NCI-H446 (cell line): ENCODE results near the gene DAGLA.

Source experiments
- DNase-seq, 2 experiments: peaks; one replicate each; lab custom pipeline; 2025; lab: John Stamatoyannopoulos, UW

Gene DAGLA

DNA sequence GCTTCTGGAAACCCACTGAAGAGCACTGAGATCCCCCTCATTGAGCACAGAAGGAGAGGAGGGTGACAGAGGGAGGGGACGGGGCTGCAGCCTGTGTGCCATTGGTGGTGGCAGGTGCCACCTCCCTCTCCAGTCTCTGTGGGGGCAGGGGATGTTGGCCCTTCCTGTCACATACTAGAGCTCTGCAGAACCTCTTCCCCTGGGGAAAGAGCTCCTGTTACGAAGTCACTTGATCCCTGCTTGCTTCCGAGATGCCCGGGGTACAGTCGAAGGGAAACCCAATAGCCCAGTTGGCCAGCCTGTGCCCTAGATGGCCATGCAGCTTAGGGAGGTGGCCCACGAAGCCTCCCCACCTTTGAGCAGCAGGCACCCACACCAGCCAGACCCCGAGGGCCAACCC, 29.4 kb downstream of the DAGLA start:
- no peak for DNase-seq

DNA sequence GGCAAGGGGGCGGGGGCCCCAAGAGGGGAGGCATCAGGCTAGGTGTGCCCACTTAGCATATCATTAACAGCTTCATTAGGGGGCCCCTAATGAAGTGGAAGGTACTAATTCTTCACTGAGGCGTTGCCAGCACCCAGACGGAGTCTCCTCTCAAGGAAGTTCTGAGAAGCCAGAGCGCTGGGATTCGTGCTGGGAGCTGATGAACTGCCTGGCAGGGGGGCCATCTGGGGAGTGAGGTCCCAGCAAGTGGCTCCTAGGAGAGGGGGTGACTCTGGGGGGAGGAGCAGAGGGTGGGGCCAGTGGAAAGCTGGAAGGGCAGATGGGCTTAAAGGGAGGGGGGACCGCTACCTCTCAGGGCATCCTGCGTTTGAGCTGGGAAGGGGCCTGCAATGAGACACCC, 29.8 kb downstream of the DAGLA start:
- no peak for DNase-seq

DNA sequence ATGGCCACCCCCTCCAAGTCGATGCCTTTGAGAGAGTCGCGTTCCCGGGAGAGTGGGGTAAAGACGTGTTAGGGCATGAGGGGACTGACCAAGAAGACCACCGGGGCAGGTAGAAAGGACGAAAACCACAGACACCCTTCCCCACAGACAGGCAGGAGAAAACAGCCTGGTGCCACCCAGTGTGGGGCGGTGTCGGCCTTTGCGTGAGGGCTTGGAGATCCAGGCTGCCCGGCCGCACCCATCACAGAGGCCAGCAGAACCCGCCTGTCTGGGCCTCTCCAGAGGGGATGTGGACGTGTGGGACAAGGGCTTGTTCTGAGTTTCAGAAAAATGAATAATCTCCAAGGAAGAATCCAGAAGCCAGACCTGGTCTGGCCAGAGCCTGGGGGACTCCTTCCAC, 30.8 kb downstream of the DAGLA start:
- no peak for DNase-seq

DNA sequence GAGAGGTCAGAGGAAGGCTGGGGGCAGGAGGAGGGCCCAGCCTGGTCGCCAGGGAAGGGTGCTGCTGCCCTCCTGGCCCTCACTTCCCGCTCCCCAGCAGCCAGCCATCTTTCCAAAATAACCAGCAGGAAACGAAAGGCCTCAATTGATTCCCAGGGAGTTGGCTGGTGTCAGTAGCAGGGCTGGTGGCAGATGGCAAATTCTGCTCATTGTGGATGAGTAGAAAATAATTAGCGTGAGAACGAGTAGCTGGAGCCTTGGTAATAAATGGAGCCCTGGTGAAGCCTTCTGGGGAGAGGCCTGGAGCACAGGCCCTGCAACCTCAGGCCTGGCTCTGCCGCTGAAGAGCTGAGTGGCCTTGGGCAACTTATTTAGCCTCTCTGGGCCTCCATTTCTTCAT, 31.3 kb downstream of the DAGLA start:
- DNase-seq: peak; percentile 87 to 92

DNA sequence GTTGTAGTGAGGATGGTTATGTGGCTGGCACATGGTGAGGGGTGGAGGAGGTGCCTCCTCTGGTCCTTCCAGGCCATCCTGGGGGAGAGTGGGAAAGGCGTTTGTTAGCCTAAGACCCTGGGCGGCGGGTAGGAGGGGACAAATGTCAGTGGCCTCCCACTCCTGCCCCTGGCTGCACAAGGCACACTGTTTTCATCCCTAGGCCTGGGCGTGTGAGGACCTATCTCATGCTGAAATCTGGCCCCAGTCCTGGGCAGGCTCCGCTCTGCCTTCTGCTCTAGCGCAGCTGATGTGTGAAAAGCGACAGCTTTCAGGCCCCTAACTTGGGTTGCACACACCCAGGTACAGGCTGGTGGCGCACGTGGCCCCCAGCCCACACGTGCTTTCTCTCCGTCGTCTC, 32.1 kb downstream of the DAGLA start:
- peak in 1 of 2 experiments; percentile 59 for DNase-seq

DNA sequence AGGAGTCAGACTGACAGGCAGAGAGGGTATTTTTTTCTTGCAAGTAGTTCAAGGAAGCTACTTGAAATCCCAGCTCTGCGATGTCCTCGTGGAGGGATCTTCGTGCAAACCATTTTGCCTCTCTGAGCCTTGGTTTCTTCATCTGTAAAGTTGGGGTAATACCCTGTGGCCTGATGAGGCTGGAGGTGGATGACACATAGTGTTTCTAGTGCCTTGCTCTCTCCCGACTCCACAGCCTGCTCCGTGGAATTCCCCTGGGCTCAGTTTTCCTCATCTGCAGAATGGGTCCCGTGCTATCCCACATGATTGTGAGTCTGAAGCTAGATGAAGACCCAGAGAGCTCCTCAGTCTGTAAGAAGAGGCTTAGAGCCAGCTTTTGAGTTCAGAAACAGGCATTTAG, 32.7 kb downstream of the DAGLA start:
- DNase-seq: no peak

DNA sequence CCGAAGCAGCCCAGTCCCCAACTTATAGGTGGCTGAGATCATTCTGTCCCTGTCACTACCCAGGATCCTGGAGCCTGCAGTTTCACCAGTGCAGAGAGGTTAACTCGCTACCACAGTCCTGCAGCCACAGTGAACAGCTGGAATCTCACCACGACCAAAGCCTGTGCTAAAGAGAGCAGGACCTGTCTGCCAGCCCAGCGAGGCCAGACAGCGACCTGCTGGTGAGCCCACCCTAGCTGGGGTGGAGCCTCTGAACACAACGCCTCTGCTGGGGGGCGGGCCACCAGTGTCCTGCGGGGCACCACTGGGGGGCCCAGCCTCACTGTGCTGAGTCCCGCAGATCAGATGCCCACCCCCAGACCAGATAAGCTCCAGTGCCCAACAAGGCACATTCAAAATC, 33.3 kb downstream of the DAGLA start:
- no peak for DNase-seq

DNA sequence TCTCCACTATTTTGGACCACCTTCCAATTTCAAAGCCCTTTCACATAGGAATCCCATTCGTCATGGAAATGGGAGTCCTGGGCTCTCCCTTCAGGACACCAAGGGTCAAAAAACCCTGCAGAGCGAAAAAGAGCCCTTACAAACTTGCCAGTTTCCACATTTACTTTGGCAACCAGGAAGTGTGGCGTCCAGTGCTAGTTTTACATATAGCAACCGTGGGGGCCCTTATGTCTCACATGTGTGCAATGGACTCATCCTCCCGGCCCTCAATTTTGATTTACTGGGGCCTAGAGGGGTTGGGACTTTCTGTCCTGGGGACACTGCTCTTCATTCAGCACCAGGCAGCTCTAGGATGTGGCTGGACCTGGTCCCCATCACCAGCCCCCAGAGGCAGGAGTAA, 33.7 kb downstream of the DAGLA start:
- DNase-seq: no peak

DNA sequence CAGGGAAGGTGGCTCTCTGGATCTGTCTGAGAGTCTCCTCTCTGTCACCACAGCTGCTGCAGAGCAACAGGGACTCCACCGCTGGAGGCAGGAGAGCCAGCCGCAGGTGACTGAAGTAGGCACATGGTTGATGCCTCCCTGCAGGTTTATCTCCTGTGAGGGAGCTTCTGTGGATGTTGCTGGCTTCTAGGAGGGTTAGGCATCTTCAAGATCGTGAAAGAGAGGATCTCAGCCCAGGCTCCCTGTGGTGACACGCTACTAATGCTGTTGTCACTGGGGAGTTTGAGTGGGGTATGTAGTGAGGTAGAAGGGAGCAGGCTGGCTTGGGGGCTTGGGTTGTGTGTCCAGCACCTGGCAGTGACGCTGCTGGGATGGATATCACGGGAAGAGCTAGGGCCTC, 34.1 kb downstream of the DAGLA start:
- DNase-seq: no peak

DNA sequence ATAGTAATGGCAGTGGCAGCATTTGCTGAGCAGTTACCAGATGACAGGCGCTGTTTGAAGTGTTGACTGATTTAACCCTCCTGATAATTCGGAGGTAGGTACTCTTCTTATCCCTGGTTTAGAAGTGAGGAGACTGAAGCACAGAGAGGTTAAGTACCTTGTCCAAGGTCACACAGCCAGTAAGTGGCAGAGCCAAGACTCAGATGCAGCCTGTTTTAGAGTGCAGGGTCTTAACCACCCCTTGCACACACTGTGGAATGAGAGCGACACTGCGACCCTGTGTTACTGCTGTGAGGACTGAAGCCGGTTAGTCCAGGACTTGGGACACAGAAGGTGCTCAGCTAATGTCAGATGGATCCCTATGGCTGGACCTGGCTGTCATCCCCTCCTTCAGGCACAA, 34.7 kb downstream of the DAGLA start:
- DNase-seq: no peak

DNA sequence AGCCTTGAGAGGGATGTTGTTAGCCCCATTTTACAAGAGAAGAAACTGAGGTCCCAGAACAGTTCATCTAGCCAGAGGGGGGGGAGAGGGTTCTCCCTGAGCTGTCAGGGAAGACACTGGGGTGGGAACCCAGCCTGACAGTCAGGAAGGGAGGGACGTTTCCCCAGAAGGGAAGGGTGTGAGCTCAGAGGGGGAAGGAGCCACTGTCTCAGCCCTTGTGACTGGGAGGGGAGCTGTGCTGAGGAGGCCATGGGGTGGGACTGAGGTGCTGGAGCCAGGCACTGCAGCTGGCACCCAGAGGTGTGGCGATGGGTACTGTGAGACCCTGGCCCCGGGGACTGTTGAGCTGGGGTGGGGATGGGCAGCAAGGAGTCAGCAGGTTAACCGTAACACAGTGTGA, 35.7 kb downstream of the DAGLA start:
- DNase-seq: no peak

DNA sequence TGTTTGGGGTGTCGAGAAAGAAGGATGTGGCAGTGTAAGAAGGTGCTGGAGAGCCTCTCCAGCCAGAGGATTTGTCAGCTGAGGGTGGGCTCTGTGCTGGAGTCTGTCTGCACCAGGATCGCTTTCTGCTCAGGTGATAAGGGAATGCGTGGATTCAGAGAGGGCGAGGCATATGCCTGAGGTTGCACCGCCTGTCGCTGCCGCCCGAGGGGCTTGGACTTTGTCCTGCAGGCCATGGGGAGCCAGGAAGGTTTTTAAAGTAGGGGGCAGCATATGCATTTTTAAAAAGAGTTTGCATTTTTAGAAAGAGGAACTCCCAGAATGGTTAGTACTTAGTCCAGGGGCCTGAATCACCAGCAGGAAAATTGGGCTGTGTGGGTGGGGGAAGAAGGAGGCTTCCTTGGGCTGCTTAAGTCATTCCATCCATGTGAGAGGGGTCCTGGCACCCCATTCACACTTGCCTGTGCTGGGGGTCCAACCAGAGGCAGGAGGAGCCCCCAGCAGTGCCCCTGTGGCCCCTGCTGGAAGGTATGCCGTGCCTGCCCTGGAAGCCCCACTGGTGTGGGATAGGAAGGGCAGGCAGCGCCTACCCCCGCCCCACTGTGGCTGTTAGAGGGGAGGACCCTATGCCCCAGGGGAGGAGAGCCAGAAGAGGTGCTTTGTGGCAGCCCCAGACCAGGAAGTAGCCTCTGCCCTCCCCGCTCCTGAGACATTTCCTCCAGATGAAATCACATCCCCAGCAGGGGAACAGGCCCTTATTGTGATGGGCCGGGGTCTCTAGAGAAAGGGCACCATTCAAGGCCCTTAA, 36.5 kb downstream of the DAGLA start:
- no peak for DNase-seq

DNA sequence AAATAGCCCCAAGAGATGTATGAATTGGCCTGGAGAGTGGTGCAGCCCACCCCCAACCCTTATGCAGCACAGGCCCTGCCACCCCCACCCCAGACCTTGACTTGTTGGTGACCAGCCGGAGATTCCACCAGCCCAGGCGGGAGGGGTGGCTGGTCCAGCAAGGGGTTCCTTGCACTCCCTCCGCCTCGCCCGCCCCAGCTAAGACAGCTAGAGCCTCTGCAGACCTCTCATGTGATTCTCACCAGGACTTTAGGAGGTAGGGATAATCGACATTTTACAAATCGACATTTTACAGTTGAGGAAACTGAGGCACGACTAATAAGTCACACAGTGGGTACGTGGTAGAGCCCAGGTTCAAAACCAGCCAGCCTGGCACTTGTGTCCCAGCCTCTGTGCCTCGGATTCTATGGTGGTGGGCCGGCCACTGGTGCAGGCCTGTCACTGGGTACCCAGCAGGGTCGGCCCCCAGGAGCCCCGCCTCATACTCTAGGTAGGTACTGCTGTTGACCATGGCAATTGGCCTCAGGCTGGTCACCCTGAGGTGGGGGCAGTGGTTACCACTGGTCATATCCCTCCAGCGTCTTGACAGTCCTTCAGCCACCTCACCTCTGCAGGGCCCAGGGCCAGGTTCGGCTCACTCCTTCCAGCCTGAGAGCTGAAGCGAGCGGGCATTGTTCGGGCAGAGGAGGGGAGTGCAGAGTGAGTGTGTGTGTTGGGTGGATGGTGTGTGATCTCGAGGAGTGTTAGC, 37.3 kb downstream of the DAGLA start:
- DNase-seq: no peak

DNA sequence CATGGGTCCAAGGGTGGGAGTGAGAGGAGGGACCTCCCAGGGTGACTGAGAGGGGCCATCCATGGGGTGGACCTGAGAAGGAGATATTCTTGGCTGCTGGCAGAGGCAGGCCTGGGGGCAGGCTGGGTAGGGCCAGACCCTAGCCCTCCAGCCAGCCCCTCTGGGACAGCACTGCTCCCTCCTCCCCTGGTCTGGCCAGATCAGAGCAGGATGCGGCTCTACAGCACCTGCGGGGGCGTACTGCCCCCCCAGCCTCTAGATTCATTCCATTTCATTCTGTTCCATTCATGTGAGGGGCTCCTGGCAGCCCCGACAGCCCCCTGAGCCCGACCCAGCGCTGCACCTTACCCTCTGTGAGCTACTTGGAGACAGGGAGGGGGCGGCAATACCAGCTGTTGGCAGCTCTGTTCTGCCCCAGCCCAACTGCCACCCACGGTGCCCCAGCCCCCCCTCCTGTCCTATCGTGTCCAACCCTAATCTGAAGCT, 37.9 kb downstream of the DAGLA start:
- no peak for DNase-seq

DNA sequence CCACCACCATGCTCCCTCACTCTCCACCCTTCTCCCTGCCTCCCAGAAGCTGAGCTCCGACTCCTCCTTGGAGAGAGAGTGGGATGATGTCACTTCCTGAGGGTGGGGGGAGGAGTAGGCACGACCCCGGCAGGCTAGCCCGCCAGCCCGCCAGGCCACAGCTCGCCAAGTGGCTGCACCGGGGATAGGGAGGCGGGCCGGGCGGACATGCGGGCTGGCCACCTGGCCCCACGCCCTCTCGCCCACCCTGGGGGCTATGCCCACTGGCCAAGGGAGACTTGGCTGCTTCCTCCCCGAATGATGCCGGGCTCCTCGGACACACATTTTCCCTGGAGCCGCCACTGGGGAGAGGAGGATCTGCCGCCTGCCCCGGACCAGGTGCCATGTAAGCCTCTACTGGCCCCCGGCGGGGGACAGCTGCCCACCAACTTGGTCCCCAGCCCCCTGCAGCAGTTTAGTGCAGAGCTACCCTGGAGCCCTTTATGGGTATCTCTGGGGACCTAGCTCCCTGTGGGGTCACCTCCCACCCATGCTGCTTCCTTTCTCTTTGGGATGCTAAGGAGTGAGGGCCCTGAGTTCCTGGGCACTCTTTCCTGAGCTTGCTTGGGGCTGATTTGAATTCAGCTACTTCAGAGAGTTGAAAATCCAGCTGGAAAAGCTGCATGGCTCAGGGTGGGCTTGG, 38.6 kb downstream of the DAGLA start:
- DNase-seq: peak in 1 of 2 experiments; percentile 66

DNA sequence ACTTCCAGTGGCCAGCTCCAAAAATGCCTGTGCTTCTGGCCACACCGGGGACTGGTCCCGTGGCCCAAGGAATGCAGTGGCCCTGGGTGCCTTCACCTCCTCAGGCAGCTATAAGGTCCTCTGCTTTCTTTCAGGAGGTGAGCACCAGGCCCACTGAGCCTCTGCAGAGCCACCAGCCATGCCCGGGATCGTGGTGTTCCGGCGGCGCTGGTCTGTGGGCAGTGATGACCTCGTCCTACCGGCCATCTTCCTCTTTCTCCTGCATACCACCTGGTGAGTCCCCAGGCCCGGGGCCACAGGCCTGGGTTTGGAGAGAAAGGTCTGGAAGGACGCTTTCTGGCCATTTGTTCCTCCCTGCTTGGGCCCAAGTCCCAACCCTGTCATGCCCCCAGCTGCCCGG, 39.8 kb downstream of the DAGLA start:
- no peak for DNase-seq

DNA sequence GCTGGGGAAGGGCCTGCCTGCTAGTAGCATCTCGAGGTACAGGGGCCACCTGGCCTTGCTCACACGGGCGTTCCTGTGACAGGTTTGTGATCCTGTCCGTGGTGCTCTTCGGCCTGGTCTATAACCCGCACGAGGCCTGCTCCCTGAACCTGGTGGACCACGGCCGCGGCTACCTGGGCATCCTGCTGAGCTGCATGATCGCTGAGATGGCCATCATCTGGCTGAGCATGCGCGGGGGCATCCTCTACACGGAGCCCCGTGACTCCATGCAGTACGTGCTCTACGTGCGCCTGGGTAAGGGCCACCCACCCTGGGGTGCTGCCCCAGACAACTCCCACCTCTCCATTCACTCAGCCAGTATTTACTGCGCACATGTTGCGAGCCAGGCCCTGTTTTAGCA, 40.4 kb downstream of the DAGLA start:
- DNase-seq: no peak

DNA sequence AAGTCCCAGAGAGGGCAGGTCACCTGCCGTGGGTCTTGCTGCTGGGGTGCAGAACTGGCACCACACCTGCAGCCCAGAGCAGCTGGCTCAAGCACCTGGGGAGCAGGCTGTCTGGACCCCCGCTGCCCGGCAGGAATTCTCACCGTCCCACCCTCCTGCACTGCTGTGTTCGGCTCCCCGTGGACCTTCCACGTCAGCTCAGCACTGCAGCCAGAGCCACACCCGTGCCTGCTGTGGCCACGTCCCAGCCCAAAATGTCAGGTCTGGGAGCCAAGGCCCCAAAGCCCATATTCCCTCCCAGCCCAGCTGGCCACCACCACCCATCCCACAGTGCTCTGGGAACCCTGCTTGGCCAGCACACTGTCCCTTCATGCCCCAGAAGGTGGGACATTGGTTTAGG, 44.2 kb downstream of the DAGLA start:
- DNase-seq: no peak

DNA sequence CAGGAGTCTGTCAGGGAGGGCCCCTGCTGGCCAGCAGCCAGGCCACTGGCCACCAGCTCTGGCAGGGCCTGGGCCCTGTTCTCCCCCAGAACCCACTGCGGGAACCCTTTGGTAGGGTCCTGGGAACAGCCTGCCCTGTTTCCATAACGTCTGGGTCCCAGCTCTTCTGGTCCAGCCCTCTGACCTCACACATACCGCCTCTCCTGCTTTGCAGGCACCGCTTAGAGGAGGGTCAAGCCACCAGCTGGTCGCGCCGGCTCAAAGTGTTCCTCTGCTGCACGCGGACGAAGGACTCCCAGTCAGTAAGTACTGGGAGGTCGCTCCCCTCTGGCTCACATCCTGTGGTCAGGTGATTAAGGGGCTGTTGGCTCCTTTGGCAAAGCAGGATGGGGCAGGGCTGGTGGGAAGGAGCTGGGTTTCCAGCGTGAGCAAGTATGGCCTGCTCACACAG, 45.6 kb downstream of the DAGLA start:
- no peak for DNase-seq

DNA sequence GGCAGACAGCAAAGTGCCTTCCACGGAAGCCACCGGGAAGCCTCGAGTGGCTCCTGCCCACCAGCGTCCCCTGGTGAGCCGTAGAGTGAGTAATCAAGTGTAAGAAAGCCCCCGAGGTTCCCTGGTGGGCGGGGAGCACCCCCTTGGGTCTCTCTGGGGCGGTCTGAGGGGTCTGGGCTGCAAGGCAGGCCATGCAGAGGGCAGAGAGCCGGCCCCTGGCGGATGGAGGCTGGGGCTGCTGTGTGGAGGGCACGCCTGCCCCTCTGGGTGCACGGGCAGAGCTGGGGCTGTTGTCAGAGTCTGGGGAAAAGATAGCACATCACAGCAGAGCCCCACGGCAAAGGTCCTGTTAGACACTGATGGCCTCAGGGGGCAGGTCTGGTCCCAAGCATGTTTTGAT, 46.6 kb downstream of the DAGLA start:
- no peak for DNase-seq

DNA sequence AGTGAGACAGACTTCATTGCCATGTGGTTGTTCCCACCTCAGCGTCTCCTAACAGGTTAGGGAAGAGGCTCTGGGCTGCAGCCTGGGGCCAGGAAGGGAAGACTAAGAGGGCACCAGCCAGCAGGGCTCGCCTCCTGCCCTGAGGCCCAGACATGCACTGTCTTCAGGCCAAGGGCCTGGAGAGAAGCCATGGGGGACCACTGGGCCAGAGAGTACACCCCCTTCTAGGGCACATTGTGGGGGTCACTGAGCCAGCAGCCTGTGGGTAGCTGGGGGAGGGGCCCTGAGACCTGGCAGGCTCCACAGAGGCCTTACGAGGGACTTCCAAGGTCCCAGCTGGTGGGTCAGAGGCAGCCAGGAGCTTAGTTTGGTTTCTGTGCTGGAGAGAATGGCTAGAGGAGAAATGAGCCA, 47.2 kb downstream of the DAGLA start:
- DNase-seq: peak in 1 of 2 experiments; percentile 37

DNA sequence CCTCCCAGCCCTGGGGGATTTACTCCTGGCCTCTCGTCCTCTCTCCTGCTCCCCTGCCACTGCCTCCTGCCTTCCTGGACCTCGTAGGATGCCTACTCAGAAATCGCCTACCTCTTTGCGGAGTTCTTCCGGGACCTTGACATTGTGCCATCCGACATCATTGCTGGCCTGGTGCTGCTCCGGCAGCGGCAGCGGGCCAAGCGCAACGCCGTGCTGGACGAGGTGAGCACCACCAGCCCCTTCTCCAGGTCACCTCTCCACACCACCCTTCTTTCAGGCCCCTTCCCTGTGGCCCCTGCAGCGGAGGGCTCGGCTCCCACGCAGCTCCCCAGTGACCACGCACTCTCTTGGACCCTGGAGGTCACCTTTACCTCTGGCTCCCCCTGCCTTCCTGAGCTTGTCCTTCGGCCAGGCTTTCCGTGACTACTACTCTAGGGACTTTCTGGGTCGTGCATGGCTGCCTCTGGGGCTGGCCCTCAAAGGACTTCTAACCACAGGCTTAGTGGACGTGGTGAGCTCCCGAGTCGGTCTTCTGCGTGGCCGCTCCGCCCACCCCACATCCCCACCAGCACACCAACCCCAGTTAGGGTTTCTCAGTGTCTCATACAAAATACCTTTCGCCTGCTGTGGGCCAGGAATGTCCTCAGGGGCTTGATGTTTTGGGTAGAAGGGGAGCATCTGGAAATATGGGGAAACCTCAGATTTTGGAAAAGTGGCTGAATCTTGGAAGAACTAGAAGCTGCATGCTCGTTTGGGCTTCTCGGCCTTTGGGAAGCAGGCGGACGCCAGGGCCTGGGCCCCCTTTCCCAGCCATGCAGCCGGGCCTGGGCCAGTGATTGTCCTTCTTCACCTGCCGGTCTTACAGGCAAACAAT, 48.1 kb downstream of the DAGLA start:
- DNase-seq: no peak
